GM12875 (cell line): ENCODE data around the gene TIMM21.

Source experiments
- H3K4me3 ChIP-seq: one replicate; pipeline ENCODE4 v1.5.1; 2011; ENCODE audit warnings: low read depth, low read length, control low read depth
- CTCF ChIP-seq: IDR thresholded peaks from 2 replicates; pipeline ENCODE4 v1.5.1; 2011; ENCODE audit warnings: low read depth, mild to moderate bottlenecking, control low read depth, inconsistent platforms, low read length, moderate library complexity, borderline replicate concordance; ENCODE audit not compliant: insufficient read depth

The TIMM21 gene

GRCh38 chr18:74146756-74147155 is 1.6 kb upstream of the TIMM21 start:
- TF ChIP-seq CTCF = no peak
- no peak overlapping the region for H3K4me3 ChIP-seq

DNA sequence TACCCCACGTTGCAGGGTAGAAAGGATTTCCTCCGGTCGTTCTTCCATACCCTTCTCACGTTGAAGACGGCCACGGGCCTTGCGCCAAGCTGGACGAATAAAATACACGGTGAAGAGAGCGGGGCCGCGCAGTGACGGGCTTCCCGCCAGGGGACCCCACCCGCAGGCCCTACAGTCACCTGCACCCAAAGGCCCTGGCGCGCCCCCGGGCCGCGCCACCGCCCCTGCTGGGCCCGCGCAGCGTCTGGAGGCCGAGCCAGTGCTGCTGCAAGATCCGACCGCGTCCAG is 888 bp upstream of the TIMM21 start:
- peak; percentile 4; the same call in 1 of the 2 replicates for TF ChIP-seq CTCF
- H3K4me3 ChIP-seq = peak overlapping the region; percentile 62

DNA sequence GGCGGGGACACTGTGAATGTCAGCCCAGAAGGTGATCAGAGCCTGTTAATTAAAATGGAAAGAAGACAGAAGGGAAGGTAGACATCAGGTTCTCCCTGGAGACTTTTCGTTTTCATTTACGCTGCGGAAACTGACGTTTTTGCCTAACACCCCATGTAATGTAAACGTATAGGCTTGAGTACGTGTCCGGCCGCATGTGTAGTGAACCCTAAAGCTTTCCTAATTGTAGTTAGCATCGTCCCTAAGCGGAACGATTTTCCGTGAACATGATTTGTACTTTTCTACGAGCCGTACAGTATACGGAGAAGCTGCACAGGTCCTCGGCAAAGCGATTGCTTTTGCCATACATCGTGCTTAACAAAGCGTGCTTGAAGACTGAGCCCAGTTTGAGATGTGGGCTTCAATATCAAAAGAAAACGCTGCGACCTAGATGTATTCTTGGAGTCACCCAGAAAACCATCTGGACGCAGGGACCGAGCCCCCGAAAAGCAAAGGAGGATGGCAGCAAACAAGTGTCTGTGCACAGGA is 284 bp downstream of the TIMM21 start:
- no peak for TF ChIP-seq CTCF
- H3K4me3 ChIP-seq = peak overlapping the region; percentile 52

DNA sequence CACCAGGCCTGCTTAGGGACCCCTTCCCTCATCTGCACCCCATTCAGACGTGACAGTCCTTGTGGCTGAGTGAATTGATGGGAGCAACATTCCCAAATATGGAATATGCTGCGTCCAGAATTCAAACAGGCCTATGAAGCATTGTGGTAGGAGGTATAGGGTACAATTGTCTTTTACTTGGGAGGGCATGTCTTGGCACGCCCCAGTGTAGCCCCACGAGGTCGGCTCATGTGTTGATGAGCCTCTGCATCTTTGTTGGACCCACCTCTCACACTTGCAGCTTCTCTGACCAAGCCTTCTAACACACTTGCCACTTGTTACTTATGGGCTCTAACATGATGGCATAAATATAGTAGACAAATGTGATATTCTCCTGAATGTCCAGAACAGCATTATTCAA is 1.6 kb downstream of the TIMM21 start:
- peak overlapping the region; percentile 36 for H3K4me3 ChIP-seq
- no peak for TF ChIP-seq CTCF

GRCh38 chr18:74152270-74152669 is 3.9 kb downstream of the TIMM21 start:
- TF ChIP-seq CTCF = no peak
- no peak overlapping the region for H3K4me3 ChIP-seq

GRCh38 chr18:74152857-74153256 is 4.5 kb downstream of the TIMM21 start:
- TF ChIP-seq CTCF = no peak
- H3K4me3 ChIP-seq = no peak overlapping the region

DNA sequence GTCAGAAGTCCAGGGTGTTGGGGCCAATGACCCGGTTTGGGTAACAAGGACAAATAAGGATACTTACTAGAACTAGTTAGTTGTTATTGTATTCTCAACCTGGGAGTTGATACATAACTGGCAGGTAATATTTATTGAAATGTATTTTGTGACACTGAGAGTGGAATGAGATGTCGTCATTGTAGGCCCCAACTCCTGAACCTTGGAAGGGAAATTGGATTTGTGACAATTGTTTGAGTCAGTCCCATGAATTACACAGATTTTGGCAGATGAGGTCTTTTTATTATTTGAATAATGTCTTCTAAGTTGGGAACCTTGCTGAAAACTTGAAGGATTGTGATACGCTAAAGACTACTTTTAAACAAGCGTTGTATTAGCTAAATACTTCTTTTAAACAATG is 5.1 kb downstream of the TIMM21 start:
- no peak overlapping the region for H3K4me3 ChIP-seq

More for the DNA sequence above, 5.1 kb downstream of the TIMM21 start:
- TF ChIP-seq CTCF = no peak
